ENCODE measurements around the gene FAM162A.
A peak's percentile ranks its signal among the peaks of the same experiment; 100 is the strongest.

DNA sequence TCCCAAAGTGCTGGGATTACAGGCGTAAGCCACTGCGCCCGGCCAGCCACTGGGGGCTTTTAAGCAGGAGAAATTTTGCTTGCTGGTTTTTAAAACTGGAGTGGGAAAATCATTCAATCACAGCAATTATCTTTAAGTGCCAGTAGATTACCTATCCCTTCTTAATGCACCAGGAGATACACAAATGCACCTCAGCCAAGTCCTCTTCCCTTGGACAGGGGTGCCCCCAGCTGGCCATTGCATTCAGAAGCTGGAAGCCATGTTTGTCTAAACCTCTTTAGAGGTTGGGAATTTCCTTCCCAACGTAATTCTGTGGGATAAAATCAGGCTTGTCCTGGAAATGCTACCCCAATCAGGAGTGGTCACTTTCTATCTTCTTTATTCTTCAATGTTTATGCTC, 27.6 kb upstream of the FAM162A start:
- TF ChIP-seq POLR2A (IDR thresholded peaks at IDR 0.05): no peak
- TF ChIP-seq, protein P1, sequence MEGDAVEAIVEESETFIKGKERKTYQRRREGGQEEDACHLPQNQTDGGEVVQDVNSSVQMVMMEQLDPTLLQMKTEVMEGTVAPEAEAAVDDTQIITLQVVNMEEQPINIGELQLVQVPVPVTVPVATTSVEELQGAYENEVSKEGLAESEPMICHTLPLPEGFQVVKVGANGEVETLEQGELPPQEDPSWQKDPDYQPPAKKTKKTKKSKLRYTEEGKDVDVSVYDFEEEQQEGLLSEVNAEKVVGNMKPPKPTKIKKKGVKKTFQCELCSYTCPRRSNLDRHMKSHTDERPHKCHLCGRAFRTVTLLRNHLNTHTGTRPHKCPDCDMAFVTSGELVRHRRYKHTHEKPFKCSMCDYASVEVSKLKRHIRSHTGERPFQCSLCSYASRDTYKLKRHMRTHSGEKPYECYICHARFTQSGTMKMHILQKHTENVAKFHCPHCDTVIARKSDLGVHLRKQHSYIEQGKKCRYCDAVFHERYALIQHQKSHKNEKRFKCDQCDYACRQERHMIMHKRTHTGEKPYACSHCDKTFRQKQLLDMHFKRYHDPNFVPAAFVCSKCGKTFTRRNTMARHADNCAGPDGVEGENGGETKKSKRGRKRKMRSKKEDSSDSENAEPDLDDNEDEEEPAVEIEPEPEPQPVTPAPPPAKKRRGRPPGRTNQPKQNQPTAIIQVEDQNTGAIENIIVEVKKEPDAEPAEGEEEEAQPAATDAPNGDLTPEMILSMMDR (IDR thresholded peaks at IDR 0.05): peak in 5 of 6 experiments; percentile 13 to 64 (median 48)
